ENCODE data around the gene GSS.

Gene GSS

DNA sequence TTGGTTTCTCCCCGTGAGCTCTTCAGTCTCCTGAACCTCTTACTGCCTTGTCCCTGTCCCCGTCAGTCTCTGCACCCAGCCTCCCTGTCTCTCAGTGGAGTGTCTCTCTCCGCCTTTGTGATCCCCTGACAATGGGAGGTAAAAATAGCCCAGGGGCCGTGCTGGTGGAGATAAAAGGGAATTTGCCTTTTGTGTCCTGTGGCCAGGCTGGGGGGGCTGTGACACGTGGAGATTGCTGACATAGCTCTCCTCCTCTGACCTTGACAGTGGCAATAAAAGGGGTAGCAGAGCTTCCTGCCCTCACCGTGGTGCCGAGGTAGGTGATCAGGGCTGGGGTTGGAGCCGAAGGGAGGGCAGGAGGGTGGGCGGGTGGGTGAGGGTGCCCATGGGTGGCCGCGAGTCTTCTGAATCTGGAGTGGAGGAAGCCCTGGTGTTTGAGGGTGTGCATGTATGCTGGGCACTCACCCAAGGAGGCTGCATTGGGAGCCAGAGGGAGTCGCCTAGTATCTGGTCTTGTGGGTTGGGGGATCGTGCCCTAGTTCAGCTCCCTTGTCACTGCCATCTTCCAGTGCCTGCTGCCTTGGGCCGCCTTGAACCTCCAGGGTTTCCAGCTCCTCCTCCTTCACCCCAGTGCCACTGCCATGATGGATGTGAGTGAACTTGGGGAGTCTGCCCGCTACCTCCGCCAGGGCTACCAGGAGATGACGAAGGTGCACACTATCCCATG, 21.9 kb upstream of the GSS start:
- Histone ChIP-seq H3K27ac (ENCODE audit: low read depth, low read length) (no peak overlapping the region), H3K36me3 (ENCODE audit: control insufficient read depth in 5 of 5, insufficient read depth in 5 of 5, low read length in 5 of 5) (no peaks in the 10 kb centered on the region), H3K4me1 (ENCODE audit: control insufficient read depth in 5 of 5, insufficient read depth in 5 of 5, low read length in 5 of 5) (no peaks in the 10 kb centered on the region), H3K27me3 (ENCODE audit: control insufficient read depth in 5 of 5, insufficient read depth in 4 of 5, low read length in 5 of 5) (no peaks in the 10 kb centered on the region), H3K9ac (ENCODE audit: low read length in 5 of 5) (no peak overlapping the region), H3K9me3 (ENCODE audit: control insufficient read depth in 5 of 5, low read length in 5 of 5) (no peaks in the 10 kb centered on the region), H3K4me3 (ENCODE audit: low read depth in 1 of 5, low read length in 5 of 5) (no peak overlapping the region)

GRCh38 chr20:34976286-34976685, 20.7 kb upstream of the GSS start:
- Histone ChIP-seq H3K9me3 (ENCODE audit: control insufficient read depth in 5 of 5, low read length in 5 of 5) (no peaks in the 10 kb centered on the region), H3K36me3 (ENCODE audit: control insufficient read depth in 5 of 5, insufficient read depth in 5 of 5, low read length in 5 of 5) (no peaks in the 10 kb centered on the region), H3K4me1 (ENCODE audit: control insufficient read depth in 5 of 5, insufficient read depth in 5 of 5, low read length in 5 of 5) (no peaks in the 10 kb centered on the region), H3K4me3 (ENCODE audit: low read depth in 1 of 5, low read length in 5 of 5) (no peak overlapping the region), H3K9ac (ENCODE audit: low read length in 5 of 5) (no peak overlapping the region), H3K27me3 (ENCODE audit: control insufficient read depth in 5 of 5, insufficient read depth in 4 of 5, low read length in 5 of 5) (no peaks in the 10 kb centered on the region), H3K27ac (ENCODE audit: low read depth, low read length) (no peak overlapping the region)

DNA sequence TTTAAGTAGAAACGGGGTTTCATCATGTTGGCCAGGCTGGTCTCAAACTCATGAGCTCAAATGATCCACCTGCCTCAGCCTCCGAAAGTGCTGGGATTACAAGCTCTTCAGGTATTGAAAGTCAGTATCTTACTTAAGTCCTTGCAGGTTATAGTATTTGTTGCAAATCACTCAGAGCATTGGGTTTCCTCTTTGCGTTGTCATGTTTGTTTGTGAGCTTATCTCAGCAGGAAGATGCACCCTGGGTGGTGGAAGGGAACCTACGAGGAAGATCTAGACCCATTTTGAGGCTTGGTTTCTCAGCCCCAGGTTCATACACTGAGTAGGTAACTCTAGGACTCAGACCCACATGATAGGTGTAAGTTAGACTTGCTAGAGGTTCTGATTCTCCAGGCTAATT, 18.6 kb upstream of the GSS start:
- Histone ChIP-seq H3K4me3 (ENCODE audit: low read depth in 1 of 5, low read length in 5 of 5) (no peak overlapping the region), H3K27me3 (ENCODE audit: control insufficient read depth in 5 of 5, insufficient read depth in 4 of 5, low read length in 5 of 5) (no peaks in the 10 kb centered on the region), H3K9ac (ENCODE audit: low read length in 5 of 5) (no peak overlapping the region), H3K36me3 (ENCODE audit: control insufficient read depth in 5 of 5, insufficient read depth in 5 of 5, low read length in 5 of 5) (no peaks in the 10 kb centered on the region), H3K9me3 (ENCODE audit: control insufficient read depth in 5 of 5, low read length in 5 of 5) (no peaks in the 10 kb centered on the region), H3K27ac (ENCODE audit: low read depth, low read length) (no peak overlapping the region), H3K4me1 (ENCODE audit: control insufficient read depth in 5 of 5, insufficient read depth in 5 of 5, low read length in 5 of 5) (no peaks in the 10 kb centered on the region)

GRCh38 chr20:34971561-34972235, 16.1 kb upstream of the GSS start:
- Histone ChIP-seq H3K4me1 (ENCODE audit: control insufficient read depth in 5 of 5, insufficient read depth in 5 of 5, low read length in 5 of 5) (no peaks in the 10 kb centered on the region), H3K36me3 (ENCODE audit: control insufficient read depth in 5 of 5, insufficient read depth in 5 of 5, low read length in 5 of 5) (no peaks in the 10 kb centered on the region), H3K9ac (ENCODE audit: low read length in 5 of 5) (no peak overlapping the region), H3K27me3 (ENCODE audit: control insufficient read depth in 5 of 5, insufficient read depth in 4 of 5, low read length in 5 of 5) (no peaks in the 10 kb centered on the region), H3K9me3 (ENCODE audit: control insufficient read depth in 5 of 5, low read length in 5 of 5) (no peaks in the 10 kb centered on the region), H3K4me3 (ENCODE audit: low read depth in 1 of 5, low read length in 5 of 5) (no peak overlapping the region), H3K27ac (ENCODE audit: low read depth, low read length) (no peak overlapping the region)

DNA sequence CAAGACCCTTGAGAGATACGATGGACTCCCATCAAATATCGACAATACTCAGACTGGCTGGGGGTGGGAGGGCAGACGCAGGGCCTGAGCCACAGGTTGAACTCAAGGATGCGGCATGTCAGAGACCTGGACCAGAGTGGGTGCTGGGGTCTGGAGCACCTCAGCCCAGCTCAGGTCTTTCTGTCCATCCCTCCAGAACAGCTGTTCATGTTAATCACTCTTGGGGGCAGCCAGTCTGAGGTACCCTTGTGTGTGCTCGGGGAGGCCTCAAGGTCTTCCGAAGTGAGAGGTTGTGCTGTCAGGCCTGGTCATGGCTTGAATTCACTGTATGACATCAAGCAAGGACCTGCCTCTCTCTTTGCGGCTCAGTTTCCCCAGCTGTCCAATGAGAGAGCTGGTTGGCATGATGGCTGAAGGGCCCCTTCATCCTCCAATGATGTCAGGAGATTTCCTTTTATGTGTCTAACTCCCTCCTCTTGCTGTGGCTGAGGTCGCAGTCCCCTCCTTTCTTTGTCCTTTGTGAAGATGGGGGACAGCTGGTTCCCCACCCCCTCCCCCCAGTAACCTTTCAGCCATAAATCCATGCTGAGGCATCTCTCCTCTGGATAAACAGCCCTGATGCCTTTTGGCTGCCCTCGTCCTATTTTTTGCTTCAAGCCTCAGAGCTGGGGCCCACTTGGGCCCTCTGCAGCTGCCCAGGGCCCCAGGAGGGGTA, 15.4 kb upstream of the GSS start:
- Histone ChIP-seq H3K4me3 (ENCODE audit: low read depth in 1 of 5, low read length in 5 of 5) (no peak overlapping the region), H3K27me3 (ENCODE audit: control insufficient read depth in 5 of 5, insufficient read depth in 4 of 5, low read length in 5 of 5) (no peaks in the 10 kb centered on the region), H3K27ac (ENCODE audit: low read depth, low read length) (no peak overlapping the region), H3K9me3 (ENCODE audit: control insufficient read depth in 5 of 5, low read length in 5 of 5) (no peaks in the 10 kb centered on the region), H3K4me1 (ENCODE audit: control insufficient read depth in 5 of 5, insufficient read depth in 5 of 5, low read length in 5 of 5) (no peaks in the 10 kb centered on the region), H3K9ac (ENCODE audit: low read length in 5 of 5) (no peak overlapping the region), H3K36me3 (ENCODE audit: control insufficient read depth in 5 of 5, insufficient read depth in 5 of 5, low read length in 5 of 5) (no peaks in the 10 kb centered on the region)

DNA sequence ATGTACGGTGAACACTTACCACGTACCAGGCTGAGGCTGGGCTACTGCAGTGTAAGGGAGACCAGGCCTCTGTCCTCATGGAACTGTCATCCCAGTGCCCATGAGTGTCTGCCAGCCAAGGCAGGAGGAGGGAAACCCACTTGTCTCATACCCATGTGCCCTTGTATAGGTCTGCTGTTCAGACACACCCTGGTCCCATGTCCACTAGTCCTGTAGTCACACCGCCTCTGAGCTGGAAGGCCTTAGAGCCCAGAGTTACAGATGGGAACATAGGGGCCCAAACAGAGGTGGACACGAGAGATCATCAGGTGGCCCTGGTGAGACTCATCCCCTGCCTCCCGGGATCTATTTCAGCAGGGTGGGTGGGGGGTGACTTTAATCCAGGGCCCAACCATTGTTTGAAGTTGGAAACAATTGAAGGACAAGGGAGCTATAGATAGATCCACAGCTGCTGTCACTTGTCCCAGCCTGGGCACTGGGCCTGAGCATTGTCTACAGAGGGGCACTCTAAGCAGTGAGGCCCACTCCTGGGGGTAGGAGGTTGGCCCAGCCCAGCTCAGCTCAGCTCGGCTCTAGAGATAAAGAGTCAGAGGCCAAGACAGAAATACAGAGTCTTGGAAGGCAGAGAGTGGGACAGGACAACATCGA, 14.7 kb upstream of the GSS start:
- Histone ChIP-seq H3K9me3 (ENCODE audit: control insufficient read depth in 5 of 5, low read length in 5 of 5) (no peaks in the 10 kb centered on the region), H3K4me1 (ENCODE audit: control insufficient read depth in 5 of 5, insufficient read depth in 5 of 5, low read length in 5 of 5) (no peaks in the 10 kb centered on the region), H3K27me3 (ENCODE audit: control insufficient read depth in 5 of 5, insufficient read depth in 4 of 5, low read length in 5 of 5) (no peaks in the 10 kb centered on the region), H3K4me3 (ENCODE audit: low read depth in 1 of 5, low read length in 5 of 5) (no peak overlapping the region), H3K36me3 (ENCODE audit: control insufficient read depth in 5 of 5, insufficient read depth in 5 of 5, low read length in 5 of 5) (no peaks in the 10 kb centered on the region), H3K27ac (ENCODE audit: low read depth, low read length) (no peak overlapping the region), H3K9ac (ENCODE audit: low read length in 5 of 5) (no peak overlapping the region)

- Histone ChIP-seq H3K27ac (ENCODE audit: low read depth, low read length) (no peak overlapping the region), H3K9me3 (ENCODE audit: control insufficient read depth in 5 of 5, low read length in 5 of 5) (no peaks in the 10 kb centered on the region), H3K36me3 (ENCODE audit: control insufficient read depth in 5 of 5, insufficient read depth in 5 of 5, low read length in 5 of 5) (no peaks in the 10 kb centered on the region), H3K9ac (ENCODE audit: low read length in 5 of 5) (no peak overlapping the region), H3K4me1 (ENCODE audit: control insufficient read depth in 5 of 5, insufficient read depth in 5 of 5, low read length in 5 of 5) (no peaks in the 10 kb centered on the region), H3K27me3 (ENCODE audit: control insufficient read depth in 5 of 5, insufficient read depth in 4 of 5, low read length in 5 of 5) (no peaks in the 10 kb centered on the region), H3K4me3 (ENCODE audit: low read depth in 1 of 5, low read length in 5 of 5) (no peak overlapping the region)
Measured at GRCh38 chr20:34968042-34968775, 12.6 kb upstream of the GSS start.

DNA sequence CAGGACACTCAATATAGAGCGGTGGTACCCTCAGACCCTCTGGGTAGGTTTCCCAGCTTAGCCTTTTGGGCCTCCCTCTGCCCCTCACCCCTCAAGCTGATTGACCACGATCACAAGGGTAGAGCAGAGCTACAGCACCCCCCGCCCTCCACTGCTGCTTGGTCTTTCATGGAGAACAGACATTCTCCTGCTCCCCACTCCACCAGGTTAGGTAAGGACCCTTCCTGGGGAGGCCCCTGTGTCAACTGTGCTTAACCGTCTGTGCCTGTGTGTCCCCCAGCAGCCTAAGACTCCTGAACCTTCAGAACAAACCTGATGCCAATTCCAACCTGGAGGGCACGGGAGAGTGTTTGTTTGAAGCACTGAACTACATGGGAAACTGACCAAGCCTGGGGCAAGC, 11.8 kb upstream of the GSS start:
- Histone ChIP-seq H3K9ac (ENCODE audit: low read length in 5 of 5) (no peak overlapping the region), H3K27me3 (ENCODE audit: control insufficient read depth in 5 of 5, insufficient read depth in 4 of 5, low read length in 5 of 5) (no peaks in the 10 kb centered on the region), H3K27ac (ENCODE audit: low read depth, low read length) (no peak overlapping the region), H3K4me1 (ENCODE audit: control insufficient read depth in 5 of 5, insufficient read depth in 5 of 5, low read length in 5 of 5) (no peaks in the 10 kb centered on the region), H3K4me3 (ENCODE audit: low read depth in 1 of 5, low read length in 5 of 5) (no peak overlapping the region), H3K9me3 (ENCODE audit: control insufficient read depth in 5 of 5, low read length in 5 of 5) (no peaks in the 10 kb centered on the region), H3K36me3 (ENCODE audit: control insufficient read depth in 5 of 5, insufficient read depth in 5 of 5, low read length in 5 of 5) (no peaks in the 10 kb centered on the region)

GRCh38 chr20:34965051-34965450, 9.4 kb upstream of the GSS start:
- no peaks in the 10 kb centered on the region for H3K27me3 ChIP-seq (ENCODE audit: control insufficient read depth in 5 of 5, insufficient read depth in 4 of 5, low read length in 5 of 5)
- H3K9me3 ChIP-seq (ENCODE audit: control insufficient read depth in 5 of 5, low read length in 5 of 5): no peaks in the 10 kb centered on the region
- no peak overlapping the region for H3K4me3 ChIP-seq (ENCODE audit: low read depth in 1 of 5, low read length in 5 of 5)
- H3K4me1 ChIP-seq (ENCODE audit: control insufficient read depth in 5 of 5, insufficient read depth in 5 of 5, low read length in 5 of 5): no peaks in the 10 kb centered on the region
- H3K27ac ChIP-seq (ENCODE audit: low read depth, low read length): no peak overlapping the region
- no peak overlapping the region for H3K9ac ChIP-seq (ENCODE audit: low read length in 5 of 5)
- H3K36me3 ChIP-seq (ENCODE audit: control insufficient read depth in 5 of 5, insufficient read depth in 5 of 5, low read length in 5 of 5): no peaks in the 10 kb centered on the region

Data from subcutaneous abdominal adipose tissue (tissue), 5 donors.